GM19099 (cell line): ENCODE results near the gene CCL27.

ENCODE experiments used
- POLR2A ChIP-seq: IDR thresholded peaks from 3 replicates; pipeline ENCODE4 v1.6.1; 2011; ENCODE audit warnings: low read depth; ENCODE audit not compliant: insufficient read length; ENCODE audit errors: extremely low read depth

The CCL27 gene

GRCh38 chr9:34647084-34647403 is 15.4 kb downstream of the CCL27 start:
- TF ChIP-seq POLR2A, result no peak

DNA sequence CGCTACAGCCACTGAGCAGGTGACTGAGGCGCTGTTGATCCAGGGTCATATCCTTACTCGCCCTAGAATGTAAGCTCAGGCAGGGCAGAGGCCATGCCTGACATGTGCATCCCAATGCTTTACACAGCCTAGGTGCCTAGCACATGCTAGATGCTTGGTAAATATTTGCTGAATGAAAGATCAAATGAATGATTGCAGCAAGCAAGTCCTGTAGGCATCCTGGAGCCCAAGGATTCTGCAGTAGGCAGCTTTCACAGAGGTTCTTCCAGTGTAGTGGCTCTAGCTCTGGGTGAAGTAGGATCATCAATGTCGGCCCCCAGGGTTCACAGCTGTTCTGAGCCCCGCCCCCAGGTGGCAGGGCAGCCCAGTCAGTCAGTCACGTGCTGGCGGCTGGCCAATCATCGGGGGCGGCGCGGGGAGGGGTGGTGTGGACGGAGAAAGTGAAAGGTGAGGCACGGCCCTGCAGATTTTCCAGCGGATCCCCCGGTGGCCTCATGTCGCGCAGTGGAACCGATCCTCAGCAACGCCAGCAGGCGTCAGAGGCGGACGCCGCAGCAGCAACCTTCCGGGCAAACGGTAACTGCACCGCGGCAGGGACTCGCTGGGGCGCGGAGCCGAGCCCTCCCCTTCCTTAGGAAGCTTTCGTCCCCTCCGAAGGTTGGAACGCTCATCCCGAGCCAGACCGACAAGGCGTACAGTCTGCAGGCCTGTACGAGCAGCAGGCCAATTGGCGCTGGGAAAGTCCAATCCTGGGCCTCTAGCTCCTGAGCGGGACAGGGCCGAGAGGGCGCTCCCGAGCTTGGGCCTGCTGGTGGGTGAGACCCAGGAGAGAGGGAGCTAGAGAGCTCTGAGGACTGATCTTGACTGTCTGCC is 16.0 kb downstream of the CCL27 start, which contains the start of gene GALT:
TSS of gene GALT (plus strand) at position 465 of the 873 bp plus-strand sequence. CDS start at position 495, 30 bp downstream.
- TF ChIP-seq POLR2A, result peak; percentile 74

GRCh38 chr9:34644766-34645314 is 17.6 kb downstream of the CCL27 start:
- no peak for TF ChIP-seq POLR2A

DNA sequence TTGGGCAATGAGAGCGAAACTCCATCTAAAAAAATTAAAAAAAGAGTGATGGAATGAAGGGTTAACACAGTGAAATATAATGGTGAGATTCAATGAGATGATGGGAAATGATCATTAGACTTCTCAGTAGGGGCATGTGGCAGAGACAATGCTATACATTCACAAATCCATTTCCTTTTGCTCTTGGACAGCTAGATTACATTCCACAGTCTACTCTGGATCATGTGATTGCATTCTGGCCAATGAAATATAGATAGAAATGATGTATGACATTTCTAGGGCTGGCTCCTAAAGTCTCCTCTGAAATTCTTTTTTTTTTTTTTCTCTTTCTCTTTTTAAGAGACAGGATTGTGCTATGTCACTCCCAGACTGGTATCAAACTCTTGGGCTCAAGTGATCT is 19.8 kb downstream of the CCL27 start:
- no peak for TF ChIP-seq POLR2A

GRCh38 chr9:34638138-34638445 is 24.4 kb downstream of the CCL27 start:
- no peak for TF ChIP-seq POLR2A

GRCh38 chr9:34637356-34638137 is 24.9 kb downstream of the CCL27 start, which contains the start of gene SIGMAR1:
TSS of gene SIGMAR1 (minus strand) at chr9:34637787. CDS start at chr9:34637697, 90 bp downstream.
- TF ChIP-seq POLR2A, result peak; percentile 80

DNA sequence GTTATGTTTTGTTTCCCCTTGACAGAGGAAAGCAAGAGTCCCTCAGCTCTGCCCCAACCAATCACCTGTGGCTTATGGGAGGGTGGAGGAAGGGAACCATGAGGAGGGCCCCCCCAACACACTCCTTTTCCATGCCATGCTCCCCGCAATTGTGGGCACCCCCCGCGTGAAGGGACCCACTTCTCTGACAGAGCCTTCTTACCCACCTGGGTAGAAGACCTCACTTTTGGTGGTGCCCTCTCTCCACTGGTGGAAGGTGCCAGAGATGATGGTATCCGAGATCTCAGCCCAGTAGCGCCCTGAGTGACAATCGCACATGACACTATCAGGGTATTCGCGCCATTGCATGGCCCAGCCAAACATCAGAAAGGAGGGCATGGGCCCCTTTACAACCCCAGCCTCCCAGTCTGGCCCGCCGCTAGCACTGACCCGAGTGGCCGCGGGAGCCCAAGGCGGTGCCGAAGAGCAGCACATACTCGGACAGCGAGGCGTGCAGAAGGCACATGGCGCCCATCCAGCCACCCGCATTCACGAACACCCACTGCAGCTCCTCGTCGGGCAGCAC is 25.6 kb downstream of the CCL27 start:
- no peak for TF ChIP-seq POLR2A

DNA sequence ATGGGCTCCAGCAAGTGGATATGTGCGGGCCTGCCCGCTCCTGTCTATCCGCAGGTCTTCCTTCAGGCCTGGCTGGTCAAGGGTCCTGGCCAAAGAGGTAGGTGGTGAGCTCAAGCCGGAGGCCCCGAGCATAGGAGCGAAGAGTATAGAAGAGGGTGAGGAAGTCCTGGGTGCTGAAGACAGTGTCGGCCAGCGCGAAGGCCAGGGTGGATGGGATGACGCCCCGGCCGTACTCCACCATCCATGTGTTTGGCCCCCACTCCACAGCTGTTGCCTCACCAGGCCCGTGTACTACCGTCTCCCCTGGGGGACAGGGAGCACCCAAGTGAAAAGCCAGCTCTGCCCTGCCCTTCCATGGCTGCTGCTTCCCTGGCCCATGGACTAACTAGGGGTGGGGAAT is 26.9 kb downstream of the CCL27 start:
- no peak for TF ChIP-seq POLR2A

- no peak for TF ChIP-seq POLR2A
Observed at GRCh38 chr9:34634551-34635248, 27.8 kb downstream of the CCL27 start.

DNA sequence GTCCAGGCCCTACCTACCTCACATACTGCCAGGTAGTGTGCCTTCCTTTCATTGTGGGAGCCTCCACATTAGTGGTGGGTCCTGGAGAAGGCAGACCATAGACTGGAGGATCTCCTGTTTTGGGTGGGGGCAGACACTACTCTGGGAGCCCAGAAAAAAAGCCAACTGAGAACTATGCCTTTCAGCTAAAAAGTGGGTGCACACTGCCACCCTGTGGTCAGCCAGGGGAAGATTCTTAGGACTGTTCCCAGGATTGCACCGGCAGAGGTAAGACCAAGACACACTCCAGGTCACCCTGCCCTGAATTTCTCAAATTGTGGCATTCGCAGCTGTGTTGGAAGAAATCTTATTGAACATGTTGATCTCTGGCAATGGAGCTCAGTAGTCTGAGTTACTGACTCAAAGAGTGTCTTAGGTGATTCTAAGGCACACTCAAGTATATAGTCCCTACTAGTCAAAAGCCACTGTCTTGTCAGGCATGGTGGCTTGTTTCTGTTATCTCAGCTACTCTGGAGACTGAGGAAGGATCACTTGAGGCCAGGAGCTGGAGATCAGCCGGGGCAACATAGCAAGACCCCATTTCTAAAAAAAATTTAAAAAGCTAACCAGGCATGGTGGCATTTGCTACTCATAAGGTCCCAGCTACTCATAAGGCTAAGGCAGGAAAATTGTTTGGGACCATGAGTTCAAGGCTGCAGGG is 28.5 kb downstream of the CCL27 start:
- no peak for TF ChIP-seq POLR2A

GRCh38 chr9:34633166-34633565 is 29.3 kb downstream of the CCL27 start:
- TF ChIP-seq POLR2A, result no peak

- no peak for TF ChIP-seq POLR2A
Observed at GRCh38 chr9:34630402-34631154, 31.9 kb downstream of the CCL27 start.

GRCh38 chr9:34629491-34629808 is 33.0 kb downstream of the CCL27 start:
- TF ChIP-seq POLR2A, result no peak
